GM19467 (cell line): Measurements from ENCODE around the gene CDC37.

Source experiments
- ATAC-seq: cut with Tn5 transposase; IDR thresholded peaks from one replicate; pipeline ENCODE4 v1.9.1; 2021; ENCODE audit warnings: mild to moderate bottlenecking, moderate library complexity; ENCODE audit not compliant: unreplicated experiment

Gene CDC37

GRCh38 chr19:10363789-10364281 is 39.5 kb downstream of the CDC37 start:
- ATAC-seq, result no peak

- ATAC-seq, result no peak
These were observed 41.1 kb downstream of the CDC37 start for GRCh38 chr19:10362259-10362658.

DNA sequence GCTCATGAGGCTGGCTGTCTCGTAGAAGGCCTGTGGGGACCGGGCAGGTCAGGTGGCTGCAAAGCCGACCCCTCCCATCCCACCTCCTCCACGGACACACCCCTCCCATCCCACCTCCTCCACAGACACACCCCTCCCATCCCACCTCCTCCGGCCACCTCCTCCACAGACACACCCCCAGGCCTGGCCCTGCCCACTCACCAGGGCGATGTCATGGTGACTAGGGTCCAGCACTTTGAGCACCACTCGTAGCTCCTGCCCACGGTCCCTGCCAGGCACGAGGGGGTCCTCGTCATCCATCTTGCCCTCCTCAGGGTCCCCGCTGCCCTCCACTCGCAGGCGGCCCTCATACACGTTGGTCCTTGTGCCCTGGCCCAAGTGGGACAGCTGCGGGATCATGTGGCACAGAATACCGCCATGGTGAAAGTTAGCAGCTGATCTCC is 41.8 kb downstream of the CDC37 start:
- no peak for ATAC-seq

DNA sequence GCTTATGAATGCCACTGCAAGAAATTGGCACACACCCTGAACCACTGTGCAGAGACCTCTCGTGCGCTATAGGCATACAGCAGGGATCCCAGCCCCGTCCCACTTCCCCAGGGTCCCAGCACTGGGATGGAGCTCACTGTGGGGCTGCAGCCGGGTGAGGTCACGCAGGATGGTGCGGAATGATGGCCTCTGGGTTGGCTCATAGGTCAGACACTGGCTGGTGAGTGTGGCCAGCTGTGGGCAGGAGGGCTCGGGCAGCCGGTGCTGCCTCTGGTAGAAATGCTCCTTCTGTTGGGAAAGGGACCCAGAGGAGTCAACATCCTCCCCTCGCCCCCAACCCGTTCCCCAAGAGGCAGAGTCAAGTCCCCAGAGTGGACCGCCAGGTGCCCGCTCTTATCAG is 46.9 kb downstream of the CDC37 start:
- ATAC-seq, result no peak

GRCh38 chr19:10353793-10354391 is 49.5 kb downstream of the CDC37 start:
- ATAC-seq, result no peak

DNA sequence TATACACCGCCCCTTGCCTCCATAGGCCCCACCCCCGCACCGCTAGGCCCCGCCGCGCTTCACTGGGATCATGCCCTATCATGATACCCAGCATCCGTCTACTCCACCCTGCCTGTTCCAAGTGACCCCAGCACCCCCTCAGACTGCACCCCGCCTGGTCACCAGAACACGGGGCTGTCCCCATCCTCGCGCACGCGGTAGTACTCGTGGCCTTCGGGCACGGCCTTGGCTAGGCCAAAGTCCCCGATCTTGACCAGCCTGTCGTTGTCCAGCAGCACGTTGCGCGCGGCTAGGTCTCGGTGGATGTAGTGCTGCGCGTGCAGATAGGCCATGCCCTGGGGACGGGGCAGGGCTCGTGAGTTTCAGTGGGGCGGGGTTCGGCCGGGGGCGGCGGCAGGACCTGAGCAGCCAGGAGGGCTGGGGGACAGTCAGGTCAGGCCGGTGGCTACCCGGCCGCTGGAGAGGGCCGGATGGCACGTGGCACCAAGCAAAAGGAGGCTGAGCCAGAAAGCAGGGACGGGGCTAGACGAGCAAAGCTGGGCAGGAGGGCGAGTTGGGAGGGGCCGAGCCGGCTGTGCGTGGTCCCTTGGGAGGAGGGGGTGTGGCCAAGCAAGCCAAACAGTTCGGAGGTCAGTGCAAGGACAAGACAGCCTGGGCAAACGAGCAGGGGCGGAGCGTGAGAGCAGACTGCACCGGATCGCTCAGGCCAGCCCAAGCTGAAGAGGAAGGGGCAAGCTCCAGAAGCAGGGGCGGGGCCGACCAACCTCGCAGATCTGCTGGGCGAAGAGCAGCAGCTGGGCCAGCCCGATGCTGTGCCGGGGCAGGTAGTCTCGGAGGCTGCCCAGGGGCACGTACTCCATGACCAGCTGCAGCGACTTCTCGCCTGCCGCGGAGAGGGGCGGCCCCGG is 50.3 kb downstream of the CDC37 start:
- ATAC-seq, result no peak

GRCh38 chr19:10346509-10346908 is 56.8 kb downstream of the CDC37 start:
- ATAC-seq, result no peak

GRCh38 chr19:10344780-10345179 is 58.6 kb downstream of the CDC37 start:
- ATAC-seq, result no peak

DNA sequence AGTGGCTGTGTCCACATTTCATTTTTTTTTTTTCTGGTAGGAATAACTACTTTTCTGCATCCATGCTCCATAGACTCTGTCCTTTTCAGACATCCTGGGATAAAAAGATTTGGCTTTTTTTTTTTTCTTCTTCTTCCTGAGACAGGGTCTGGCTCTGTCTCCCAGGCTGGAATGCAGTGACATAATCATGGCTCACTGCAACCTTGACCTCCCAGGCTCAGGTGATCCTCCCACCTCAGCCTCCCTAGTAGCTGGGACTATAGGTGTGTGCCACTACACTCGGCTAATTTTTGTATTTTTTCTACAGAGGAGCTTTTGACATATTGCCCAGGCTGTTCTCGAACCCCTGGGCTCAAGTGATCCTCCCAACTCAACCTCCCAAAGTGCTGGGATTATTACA is 59.8 kb downstream of the CDC37 start:
- ATAC-seq, result no peak
